HepG2 (cell line): Measurements from ENCODE around the gene CCDC117. TPM values are rescaled to one million over a fixed set of nuclear protein-coding genes. Genes with fewer than 3 reads are reported as not detected.

Source experiments
- ARID2 ChIP-seq: sonication (generic); formaldehyde crosslinking; IDR thresholded peaks from 2 replicates; pipeline ENCODE4 v1.8.1; 2022; ENCODE audit warnings: mild to moderate bottlenecking, missing genetic modification reagents, borderline replicate concordance
- ATF7-NPFF ChIP-seq: sonication (generic); formaldehyde crosslinking; IDR thresholded peaks from 2 replicates; pipeline ENCODE4 v1.8.1; 2023; ENCODE audit warnings: mild to moderate bottlenecking, low read depth, missing genetic modification reagents, moderate library complexity
- ATRX ChIP-seq: sonication (generic); formaldehyde crosslinking; IDR thresholded peaks from 2 replicates; pipeline ENCODE4 v1.4.0; 2020; ENCODE audit warnings: missing genetic modification reagents, borderline replicate concordance
- CERS6 ChIP-seq: sonication (generic); formaldehyde crosslinking; IDR thresholded peaks from 2 replicates; pipeline ENCODE4 v1.5.0; 2020; ENCODE audit warnings: missing genetic modification reagents
- DMTF1 ChIP-seq: sonication (generic); formaldehyde crosslinking; IDR thresholded peaks from 2 replicates; pipeline ENCODE4 v1.4.0; 2020; ENCODE audit warnings: mild to moderate bottlenecking, missing genetic modification reagents
- ELF1 ChIP-seq: sonication (generic); formaldehyde crosslinking; IDR thresholded peaks from 2 replicates; pipeline ENCODE4 v1.4.0; 2020; ENCODE audit warnings: missing genetic modification reagents
- FIP1L1 ChIP-seq: fragments of 200-400 bp; formaldehyde crosslinking; IDR thresholded peaks from 2 replicates; pipeline ENCODE4 v1.6.1; 2018; ENCODE audit warnings: low read depth, mild to moderate bottlenecking, low read length, moderate library complexity, borderline replicate concordance; ENCODE audit not compliant: insufficient read depth
- GATA4 ChIP-seq: sonication (generic); IDR thresholded peaks from 2 replicates; pipeline ENCODE4 v1.6.1; 2016; ENCODE audit warnings: antibody characterized with exemption, low read depth, borderline replicate concordance
- HNF4A ChIP-seq: sonication (generic); formaldehyde crosslinking; IDR thresholded peaks from 2 replicates; pipeline ENCODE4 v1.4.0; 2020; ENCODE audit warnings: missing genetic modification reagents
- HNRNPUL1 ChIP-seq: fragments of 200-400 bp; formaldehyde crosslinking; IDR thresholded peaks from 2 replicates; pipeline ENCODE4 v1.6.1; 2017; ENCODE audit warnings: low read depth, mild to moderate bottlenecking, low read length, moderate library complexity
- LRRFIP1 ChIP-seq: sonication (generic); formaldehyde crosslinking; conservative IDR thresholded peaks from 2 replicates; pipeline ENCODE4 v1.4.0; 2020; ENCODE audit warnings: missing genetic modification reagents
- MAFK ChIP-seq, 2 experiments: IDR thresholded peaks in 1 of 2; conservative IDR thresholded peaks in 1 of 2; 2 replicates each; pipeline ENCODE4 v1.6.1; 2011; ENCODE audit warnings: improper control_type of control experiment in 2 of 2, low read length in 2 of 2
- NFE2 ChIP-seq: sonication (generic); formaldehyde crosslinking; IDR thresholded peaks from 2 replicates; pipeline ENCODE4 v1.4.0; 2020; ENCODE audit warnings: missing genetic modification reagents
- NRL ChIP-seq: sonication (generic); formaldehyde crosslinking; IDR thresholded peaks from 2 replicates; pipeline ENCODE4 v1.5.0; 2020; ENCODE audit warnings: missing genetic modification reagents, mild to moderate bottlenecking, moderate library complexity, borderline replicate concordance
- RXRB ChIP-seq: IDR thresholded peaks from 2 replicates; pipeline ENCODE4 v1.6.1; 2016; ENCODE audit warnings: borderline replicate concordance, missing genetic modification reagents, missing compliant biosample characterization
- SKIL ChIP-seq: sonication (generic); formaldehyde crosslinking; IDR thresholded peaks from 2 replicates; pipeline ENCODE4 v1.8.0; 2022; ENCODE audit warnings: missing genetic modification reagents, mild to moderate bottlenecking, moderate library complexity, borderline replicate concordance
- TARDBP ChIP-seq: sonication (generic); formaldehyde crosslinking; IDR thresholded peaks from 2 replicates; pipeline ENCODE4 v1.8.0; 2022; ENCODE audit warnings: mild to moderate bottlenecking, missing genetic modification reagents
- ZKSCAN1 ChIP-seq: fragments of 150-350 bp; IDR thresholded peaks from 2 replicates; pipeline ENCODE4 v1.6.1; 2014; ENCODE audit warnings: low read length
- ZNF484 ChIP-seq: sonication (generic); formaldehyde crosslinking; IDR thresholded peaks from 2 replicates; pipeline ENCODE4 v1.5.1; 2020; ENCODE audit warnings: mild to moderate bottlenecking, low read depth, missing genetic modification reagents, borderline replicate concordance
- ZNF569 ChIP-seq: sonication (generic); formaldehyde crosslinking; IDR thresholded peaks from 2 replicates; pipeline ENCODE4 v1.5.0; 2020; ENCODE audit warnings: mild to moderate bottlenecking, missing genetic modification reagents, moderate library complexity, borderline replicate concordance
- ZNF619 ChIP-seq: sonication (generic); formaldehyde crosslinking; IDR thresholded peaks from 2 replicates; pipeline ENCODE4 v1.4.0; 2020; ENCODE audit warnings: mild to moderate bottlenecking, missing genetic modification reagents
- polyA plus RNA-seq, 8 experiments: library from polyadenylated mRNA; depleted of rRNA in 3 of 8; stranded (reverse) in 7 of 8; unstranded in 1 of 8; fragments of >200 nt; fragmentation: Illumina TruSeq in 4 of 8; extraction: Trizol in 4 of 8; gene quantifications; 2 replicates each; pipeline versions ENCODE4 v1.2.1 to v1.2.3, GENCODE V29; 2011 to 2016; ENCODE audit warnings: low read depth in 4 of 8, missing spikeins in 1 of 8, mixed read lengths in 1 of 8; ENCODE audit not compliant: insufficient read depth in 1 of 8
- total RNA-seq, 5 experiments: library from RNA; depleted of rRNA; stranded (reverse); fragments of >200 nt; fragmentation: Illumina TruSeq; extraction: Trizol; gene quantifications; 2 replicates each; pipeline ENCODE4 v1.2.3, GENCODE V29; 2016; ENCODE audit warnings: low read depth in 1 of 5

The CCDC117 gene
- total and polyA plus RNA-seq, 2 of the 13 experiments (the other 11 are each of a cell fraction or from before 2014, with no cell fraction given) = 12.6 to 34.2 TPM

GRCh38 chr22:28792491-28793383 is 20.2 kb downstream of the CCDC117 start (continued):
- TF ChIP-seq RXRB (peak; percentile 51; the same call in 1 of the 2 replicates), TARDBP (CRISPR knock-in tag) (peak; percentile 21; the same call in 1 of the 2 replicates), ZKSCAN1 (no peak), ATF7-NPFF (peak; percentile 64; the same call in 1 of the 2 replicates), DMTF1 (CRISPR knock-in tag) (no peak), ELF1 (CRISPR knock-in tag) (no peak), GATA4 (no peak), NRL (peak; percentile 72; the same call in 1 of the 2 replicates), HNF4A (CRISPR knock-in tag) (0 out of 2 replicates have a peak, but pooled peaks have one; percentile 10), MAFK (conservative IDR thresholded peaks at IDR 0.05 in 1 of 2, IDR thresholded peaks at IDR 0.05 in 1 of 2; ENCODE audit: low read length in 2 of 2) (no peak), SKIL (CRISPR knock-in tag) (no peak), HNRNPUL1 (no peak), LRRFIP1 (no peak), ATRX (CRISPR knock-in tag) (no peak), ZNF569 (no peak), NFE2 (CRISPR knock-in tag) (no peak), CERS6 (no peak), ZNF619 (CRISPR knock-in tag) (no peak), ZNF484 (CRISPR knock-in tag) (no peak), ARID2 (no peak), FIP1L1 (0 out of 2 replicates have a peak, but pooled peaks have one; percentile 20)
